Endothelial cell of umbilical vein (primary cell): ENCODE data around the gene OLFML2A. TPM values are rescaled to one million over a fixed set of nuclear protein-coding genes. Genes with fewer than 3 reads are reported as not detected.

ENCODE experiments used
- BruUV-seq: library from RNA; stranded (reverse); fragments of 400-500 nt; replicated peaks from 2 replicates; lab custom pipeline; 2021; lab: Mats Ljungman, UMichigan
- CTCF ChIA-PET: fragments of 300-600, 350-600 bp; sonication (Branson Sonifier 250); formaldehyde crosslinking; loops from one replicate; lab custom pipeline; 2021; ENCODE audit warnings: antibody characterized with exemption, inconsistent platforms; lab: Charles Lee
- POLR2A ChIA-PET: fragments of 300-600, 350-600 bp; sonication (Branson Sonifier 250); formaldehyde crosslinking; loops from one replicate; lab custom pipeline; 2021; ENCODE audit warnings: antibody characterized with exemption, inconsistent platforms; lab: Charles Lee
- DNase-seq: peaks from one replicate; pipeline ENCODE4 v3.0.0-alpha.2; 2011; ENCODE audit warnings: low read depth, low spot score
- FAIRE-seq: peaks from 2 replicates; lab custom pipeline; 2011; peaks lifted over from hg19 to GRCh38; lab: Jason Lieb, UNC
- H2AFZ ChIP-seq: 2 replicates; pipeline ENCODE4 v1.6.0; 2012; ENCODE audit warnings: low read depth, low read length, control low read depth, inconsistent platforms
- H3K27ac ChIP-seq: 2 replicates; pipeline ENCODE4 v1.5.1; 2011; ENCODE audit warnings: low read depth, mild to moderate bottlenecking, control low read depth, low read length, moderate library complexity; ENCODE audit not compliant: insufficient read depth
- H3K27me3 ChIP-seq, 2 experiments: 2 replicates each; pipeline versions ENCODE4 v1.6.0 to v1.6.1; 2011; ENCODE audit warnings: low read length in 2 of 2, mixed read lengths in 1 of 2; ENCODE audit not compliant: control insufficient read depth in 2 of 2, insufficient read depth in 2 of 2
- H3K36me3 ChIP-seq, 2 experiments: 2 replicates in 1 of 2; 3 replicates in 1 of 2; pipeline ENCODE4 v1.5.1; 2011; ENCODE audit warnings: low read length in 2 of 2, mild to moderate bottlenecking in 1 of 2, moderate library complexity in 1 of 2; ENCODE audit not compliant: control insufficient read depth in 2 of 2, insufficient read depth in 2 of 2; ENCODE audit errors: extremely low read depth in 1 of 2
- H3K4me1 ChIP-seq: 3 replicates; pipeline ENCODE4 v1.5.1; 2011; ENCODE audit warnings: mild to moderate bottlenecking, low read length; ENCODE audit not compliant: control insufficient read depth, insufficient read depth; ENCODE audit errors: extremely low read depth
- H3K4me2 ChIP-seq: 2 replicates; pipeline ENCODE4 v1.6.1; 2011; ENCODE audit warnings: low read length, control low read depth, mixed read lengths; ENCODE audit not compliant: insufficient read depth
- H3K4me3 ChIP-seq, 3 experiments: fragments of 200-600 bp in 1 of 3; sonication (generic), shearing (Covaris generic) in 1 of 3; replicated peaks in 1 of 3; 2 replicates each; pipeline ENCODE4 v1.5.1; 2011 to 2016; ENCODE audit warnings: control low read depth in 3 of 3, low read length in 3 of 3, mild to moderate bottlenecking in 2 of 3, inconsistent platforms in 1 of 3, low read depth in 1 of 3, moderate library complexity in 1 of 3; ENCODE audit not compliant: insufficient read depth in 1 of 3
- H3K79me2 ChIP-seq: 2 replicates; pipeline ENCODE4 v1.6.0; 2012; ENCODE audit warnings: low read length, inconsistent platforms; ENCODE audit not compliant: control insufficient read depth, insufficient read depth
- H3K9ac ChIP-seq: replicated peaks from 2 replicates; pipeline ENCODE3; 2011; ENCODE audit warnings: low read length, control low read depth; ENCODE audit not compliant: insufficient read depth; ENCODE audit errors: extremely low read depth
- H3K9me1 ChIP-seq: replicated peaks from 3 replicates; pipeline ENCODE4 v1.6.0; 2011; ENCODE audit warnings: mild to moderate bottlenecking, low read length; ENCODE audit not compliant: control insufficient read depth, insufficient read depth; ENCODE audit errors: extremely low read depth
- H3K9me3 ChIP-seq: replicated peaks from 2 replicates; pipeline ENCODE4 v1.5.1; 2012; ENCODE audit warnings: low read length, inconsistent platforms; ENCODE audit not compliant: control insufficient read depth, insufficient read depth
- H4K20me1 ChIP-seq: replicated peaks from 2 replicates; pipeline ENCODE3; 2011; ENCODE audit warnings: mild to moderate bottlenecking, low read length; ENCODE audit not compliant: control insufficient read depth, insufficient read depth; ENCODE audit errors: extremely low read depth
- CTCF ChIP-seq, 2 donors: IDR thresholded peaks; 1 replicate in 1 of 2; 2 replicates in 1 of 2; pipeline ENCODE4 v1.5.1; 2011; ENCODE audit warnings: low read length in 2 of 2, mild to moderate bottlenecking in 2 of 2, moderate library complexity in 2 of 2, control low read depth in 1 of 2, inconsistent platforms in 1 of 2, low read depth in 1 of 2; ENCODE audit not compliant: insufficient read depth in 1 of 2; ENCODE audit errors: extremely low read depth in 1 of 2
- EZH2 ChIP-seq: IDR thresholded peaks from 2 replicates; pipeline ENCODE4 v1.6.1; 2012; ENCODE audit warnings: borderline replicate concordance, low read depth, mild to moderate bottlenecking, moderate library complexity, low read length, inconsistent platforms; ENCODE audit not compliant: severe bottlenecking
- FOS ChIP-seq: IDR thresholded peaks from 2 replicates; pipeline ENCODE4 v1.6.1; 2011; ENCODE audit warnings: mild to moderate bottlenecking, low read length, moderate library complexity, borderline replicate concordance; ENCODE audit not compliant: insufficient read depth
- GATA2 ChIP-seq: IDR thresholded peaks from 2 replicates; pipeline ENCODE4 v1.7.0; 2011; ENCODE audit warnings: low read depth, mild to moderate bottlenecking, moderate library complexity, mixed read lengths, low read length; ENCODE audit not compliant: insufficient read length, insufficient read depth
- JUN ChIP-seq: IDR thresholded peaks from 2 replicates; pipeline ENCODE4 v1.6.1; 2011; ENCODE audit warnings: borderline replicate concordance, low read depth; ENCODE audit not compliant: insufficient read length, insufficient read depth
- MAX ChIP-seq: IDR thresholded peaks from 2 replicates; pipeline ENCODE4 v1.6.1; 2011; ENCODE audit not compliant: insufficient read depth, insufficient read length
- MYC ChIP-seq: IDR thresholded peaks from one replicate; pipeline ENCODE4 v1.6.1; 2011; ENCODE audit warnings: mild to moderate bottlenecking, low read depth, low read length
- POLR2A ChIP-seq: IDR thresholded peaks from 2 replicates; pipeline ENCODE4 v1.6.1; 2012; ENCODE audit warnings: low read depth, mild to moderate bottlenecking, control low read depth, low read length
- POLR2AphosphoS5 ChIP-seq: IDR thresholded peaks from 2 replicates; pipeline ENCODE4 v1.6.1; 2012; ENCODE audit warnings: low read depth, mild to moderate bottlenecking, control low read depth, low read length, moderate library complexity; ENCODE audit not compliant: insufficient read depth
- dilution Hi-C: fragments of 300-500 bp; cut with MboI; formaldehyde crosslinking; loops from one replicate; pipeline ENCODE4 v1.15.0; 2019; ENCODE audit warnings: low sequenced_read_pairs; ENCODE audit not compliant: extremely low pct_ligation_motif_present
- intact Hi-C: fragments of 100-400 bp; cut with micrococcal nuclease; formaldehyde crosslinking; loops from one replicate; pipeline ENCODE4 v1.10.0; 2022
- polyA plus RNA-seq, 4 experiments: library from polyadenylated mRNA; depleted of rRNA in 3 of 4; stranded (reverse) in 3 of 4; unstranded in 1 of 4; fragments of >200 nt; gene quantifications; 2 replicates each; pipeline versions ENCODE4 v1.2.1 to v1.2.3, GENCODE V29; 2011 to 2012; ENCODE audit warnings: missing spikeins in 1 of 4
- total RNA-seq: library from RNA; stranded (reverse); gene quantifications from 2 replicates; pipeline ENCODE4 v1.2.3, GENCODE V29; 2021

OLFML2A gene
- total and polyA plus RNA-seq, 2 donors (not counting 3 experiments of a cell fraction or from before 2014, with no cell fraction given): 0.92 to 1.1 TPM

- Histone ChIP-seq H3K4me3 (no peak overlapping the region), H3K36me3 (no peaks in the 10 kb centered on the region), H3K27ac (no peak overlapping the region), H3K9ac (no peak overlapping the region), H3K4me2 (no peak overlapping the region), H3K9me3 (no peaks in the 10 kb centered on the region), H3K79me2 (no peaks in the 10 kb centered on the region), H2AFZ (no peak overlapping the region), H4K20me1 (no peaks in the 10 kb centered on the region), H3K9me1 (no peaks in the 10 kb centered on the region), H3K4me1 (no peaks in the 10 kb centered on the region), H3K27me3 (peaks cover 37 to 64% of the 10 kb centered on the region in 2 experiments)
- dilution Hi-C loops: no loop called here
- ChIA-PET POLR2A (no interaction called here), CTCF (interaction anchor here (0.7 to 2.1 kb wide), 3 partner anchors 9 to 204 kb away, joined by 3 to 4 read pairs (median 4); no protein-coding TSS in a partner anchor)
- FAIRE-seq: no peak
- TF ChIP-seq POLR2A: no peak
- no peak for TF ChIP-seq FOS
- no peak for TF ChIP-seq MAX
- no peak for TF ChIP-seq EZH2
- no peak for TF ChIP-seq GATA2
- no peak for TF ChIP-seq CTCF (IDR thresholded peaks at IDR 0.05; ENCODE audit: extremely low read depth in 1 of 2, insufficient read depth in 1 of 2, low read depth in 1 of 2, low read length in 2 of 2)
- TF ChIP-seq MYC: no peak
- no peak for TF ChIP-seq POLR2AphosphoS5
- no peak for TF ChIP-seq JUN
- intact Hi-C loops: no loop called here
- DNase-seq: no peak
- BruUV-seq: no TSS peak
Measured at GRCh38 chr9:124756011-124756410, 20.9 kb upstream of the OLFML2A start.
